B cell (primary cell): ENCODE results near the gene PHACTR1. TPM values are rescaled to one million over a fixed set of nuclear protein-coding genes. Genes with fewer than 3 reads are reported as not detected.

Experiments
- ATAC-seq: fragments of 200-7000 bp; cut with Tn5 transposase; one replicate; pipeline ENCODE4 v1.10.0; 2021; ENCODE audit warnings: low read depth, mild to moderate bottlenecking, moderate number of reproducible peaks, moderate library complexity
- CTCF ChIA-PET: fragments of 350-600 bp; sonication (Branson Sonifier 250); formaldehyde crosslinking; loops from one replicate; lab custom pipeline; 2021; ENCODE audit warnings: antibody characterized with exemption, inconsistent platforms; lab: Charles Lee
- POLR2A ChIA-PET: fragments of 350-600 bp; sonication (Branson Sonifier 250); formaldehyde crosslinking; loops from one replicate; lab custom pipeline; 2021; ENCODE audit warnings: antibody characterized with exemption; lab: Charles Lee
- DNase-seq: peaks from one replicate; pipeline ENCODE4 v3.0.0; 2013
- H2AFZ ChIP-seq: 2 replicates; pipeline ENCODE4 v1.6.1; 2012; ENCODE audit warnings: mild to moderate bottlenecking, low read depth, low read length; ENCODE audit not compliant: insufficient read depth, poor library complexity, severe bottlenecking
- H3K27ac ChIP-seq, 2 donors: 1 replicate in 1 of 2; 2 replicates in 1 of 2; pipeline ENCODE4 v1.5.1; 2012 to 2013; ENCODE audit warnings: low read length in 2 of 2, mild to moderate bottlenecking in 2 of 2, moderate library complexity in 1 of 2
- H3K27me3 ChIP-seq, 4 experiments: fragments of 200-600 bp in 1 of 4; sonication (generic) in 1 of 4; replicated peaks in 1 of 4; 1 replicate in 2 of 4; 2 replicates in 2 of 4; pipeline versions ENCODE4 v1.6.1 to v1.7.0; 2013 to 2016; ENCODE audit warnings: low read length in 3 of 4, mild to moderate bottlenecking in 2 of 4, mixed read lengths in 1 of 4, moderate library complexity in 1 of 4; ENCODE audit not compliant: insufficient read depth in 4 of 4, control insufficient read depth in 3 of 4; ENCODE audit errors: control extremely low read depth in 1 of 4
- H3K36me3 ChIP-seq, 2 experiments: replicated peaks in 1 of 2; 1 replicate in 1 of 2; 2 replicates in 1 of 2; pipeline versions ENCODE4 v1.6.1 to v1.7.1; 2013; ENCODE audit warnings: low read length in 1 of 2; ENCODE audit not compliant: insufficient read depth in 2 of 2, control insufficient read depth in 1 of 2; ENCODE audit errors: control extremely low read depth in 1 of 2, extremely low read depth in 1 of 2
- H3K4me1 ChIP-seq, 2 donors: fragments of 200-600 bp in 1 of 2; sonication (generic) in 1 of 2; 1 replicate in 1 of 2; 2 replicates in 1 of 2; pipeline versions ENCODE4 v1.5.1 to v1.6.1; 2013 to 2017; ENCODE audit warnings: low read length in 2 of 2; ENCODE audit not compliant: control insufficient read depth in 2 of 2, insufficient read depth in 2 of 2
- H3K4me2 ChIP-seq: replicated peaks from 2 replicates; pipeline ENCODE3; 2012; ENCODE audit warnings: mild to moderate bottlenecking, low read depth, low read length; ENCODE audit not compliant: poor library complexity, severe bottlenecking
- H3K4me3 ChIP-seq, 5 experiments: fragments of 200-600 bp in 1 of 5; sonication (generic) in 1 of 5; 1 replicate in 3 of 5; 2 replicates in 2 of 5; pipeline versions ENCODE4 v1.5.1 to v1.7.0; 2011 to 2016; ENCODE audit warnings: low read length in 4 of 5, mild to moderate bottlenecking in 4 of 5, low read depth in 2 of 5, control low read depth in 1 of 5, moderate library complexity in 1 of 5; ENCODE audit not compliant: insufficient read depth in 1 of 5; ENCODE audit errors: control extremely low read depth in 1 of 5, extremely low read depth in 1 of 5
- H3K79me2 ChIP-seq: fragments of 200-600 bp; sonication (generic); one replicate; pipeline ENCODE4 v1.6.0; 2016; ENCODE audit warnings: low read length; ENCODE audit not compliant: control insufficient read depth, insufficient read depth
- H3K9ac ChIP-seq: fragments of 200-600 bp; sonication (generic); 2 replicates; pipeline ENCODE4 v1.6.1; 2017; ENCODE audit warnings: mild to moderate bottlenecking, low read length, moderate library complexity
- H3K9me3 ChIP-seq, 3 donors: one replicate each; pipeline versions ENCODE4 v1.6.1 to v1.7.1; 2013; ENCODE audit warnings: low read length in 2 of 3; ENCODE audit not compliant: control insufficient read depth in 2 of 3, insufficient read depth in 1 of 3; ENCODE audit errors: control extremely low read depth in 1 of 3
- H4K20me1 ChIP-seq: 2 replicates; pipeline ENCODE4 v1.6.0; 2012; ENCODE audit warnings: mild to moderate bottlenecking, low read length; ENCODE audit not compliant: insufficient read depth, control insufficient read depth, poor library complexity, severe bottlenecking
- H3K27ac Mint-ChIP-seq: one replicate; pipeline ENCODE4 v1.8.0; 2021; ENCODE audit warnings: mixed read lengths
- H3K27me3 Mint-ChIP-seq: one replicate; pipeline ENCODE4 v1.8.0; 2021; ENCODE audit warnings: mixed read lengths
- H3K4me1 Mint-ChIP-seq: one replicate; pipeline ENCODE4 v1.8.0; 2021; ENCODE audit warnings: mixed read lengths
- H3K4me3 Mint-ChIP-seq: one replicate; pipeline ENCODE4 v1.8.0; 2021; ENCODE audit warnings: mixed read lengths
- H3K9me3 Mint-ChIP-seq: one replicate; pipeline ENCODE4 v1.8.0; 2022; ENCODE audit warnings: mixed read lengths; ENCODE audit not compliant: insufficient read depth
- EZH2 ChIP-seq: IDR thresholded peaks from 2 replicates; pipeline ENCODE4 v1.6.1; 2012; ENCODE audit warnings: borderline replicate concordance, low read depth, mild to moderate bottlenecking, moderate library complexity, low read length; ENCODE audit not compliant: insufficient read depth, poor library complexity, severe bottlenecking
- WGBS: methylation state at CpG from one replicate; pipeline ENCODE4 v1.1.5; 2013; ENCODE audit warnings: missing lambda C conversion rate; ENCODE audit not compliant: insufficient coverage; 5-methylcytosine and 5-hydroxymethylcytosine counted together
- intact Hi-C: fragments of 100-400 bp; cut with micrococcal nuclease; formaldehyde crosslinking; loops from one replicate; pipeline ENCODE4 v1.10.0; 2022
- polyA plus RNA-seq: library from polyadenylated mRNA; depleted of rRNA; stranded (reverse); fragments of >200 nt; gene quantifications from 2 replicates; pipeline ENCODE4 v1.2.3, GENCODE V29; 2012
- total RNA-seq, 2 donors: library from RNA; stranded (reverse); fragments of 120-200 nt in 1 of 2; gene quantifications; 1 replicate in 1 of 2; 2 replicates in 1 of 2; pipeline versions ENCODE4 v1.2.3 to v1.2.4, GENCODE V29; 2013 to 2022
- TF ChIP-seq, protein P1 (sequence below): fragments of 200-600 bp; IDR thresholded peaks from one replicate; pipeline ENCODE4 v1.8.0; 2022; ENCODE audit warnings: antibody characterized with exemption, mild to moderate bottlenecking

PHACTR1 gene
- total and polyA plus RNA-seq, 2 donors (not counting 1 experiment from before 2014, with no cell fraction given) = 30.2 to 129 TPM

DNA sequence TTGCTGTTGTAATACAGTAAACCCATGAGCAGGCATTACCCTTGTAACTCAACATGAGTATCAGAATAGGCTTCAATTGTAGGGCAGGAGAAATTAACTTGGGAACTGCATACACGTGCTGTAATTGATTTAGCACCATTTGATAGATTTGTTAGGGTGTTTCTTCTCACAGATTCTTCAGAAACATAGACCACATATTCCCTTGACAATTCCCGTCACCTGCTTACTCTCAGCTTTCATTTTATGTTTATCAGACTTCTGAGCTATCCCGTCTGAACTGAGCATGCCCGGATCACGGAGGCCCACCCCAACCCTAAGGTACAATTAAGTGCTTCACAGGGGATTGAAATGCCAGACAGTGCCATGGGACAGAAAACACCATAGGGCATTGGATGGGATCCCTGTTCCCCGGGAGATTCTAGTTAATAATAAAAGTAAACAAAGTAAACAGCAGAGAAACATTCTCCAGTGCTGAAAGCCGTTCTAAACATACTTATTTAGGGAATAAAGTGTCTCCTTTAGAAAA lies 179.7 kb downstream of the PHACTR1 start:
- no peak overlapping the region for H3K27ac ChIP-seq
- no peak overlapping the region for H3K9ac ChIP-seq
- ChIA-PET CTCF (interaction anchor here (1.9 kb wide), 1 partner anchor 15 kb away, joined by 7 read pairs; no protein-coding TSS in a partner anchor), POLR2A (no interaction called here)
- Mint-ChIP-seq H3K4me1 (peaks cover 4% of the 10 kb centered on the region), H3K27ac (no peak overlapping the region), H3K9me3 (peaks cover 2% of the 10 kb centered on the region), H3K4me3 (no peak overlapping the region), H3K27me3 (peaks cover 32% of the 10 kb centered on the region)
- H3K9me3 ChIP-seq = peaks cover 0 to 9% (median 2%) of the 10 kb centered on the region in 3 donors
- H4K20me1 ChIP-seq = no peaks in the 10 kb centered on the region
- no CpG with 5 or more reads among the region's 7 CpGs for WGBS
- H3K79me2 ChIP-seq = no peaks in the 10 kb centered on the region
- no peak overlapping the region for H3K4me3 ChIP-seq
- ATAC-seq (no peak), DNase-seq (no peak)
- H3K4me1 ChIP-seq = peaks cover 0 to 4% of the 10 kb centered on the region in 2 donors
- no peak overlapping the region for H2AFZ ChIP-seq
- H3K27me3 ChIP-seq = peaks cover 0 to 6% (median 4%) of the 10 kb centered on the region in 4 experiments
- intact Hi-C loops = no loop called here
- TF ChIP-seq, protein P1, sequence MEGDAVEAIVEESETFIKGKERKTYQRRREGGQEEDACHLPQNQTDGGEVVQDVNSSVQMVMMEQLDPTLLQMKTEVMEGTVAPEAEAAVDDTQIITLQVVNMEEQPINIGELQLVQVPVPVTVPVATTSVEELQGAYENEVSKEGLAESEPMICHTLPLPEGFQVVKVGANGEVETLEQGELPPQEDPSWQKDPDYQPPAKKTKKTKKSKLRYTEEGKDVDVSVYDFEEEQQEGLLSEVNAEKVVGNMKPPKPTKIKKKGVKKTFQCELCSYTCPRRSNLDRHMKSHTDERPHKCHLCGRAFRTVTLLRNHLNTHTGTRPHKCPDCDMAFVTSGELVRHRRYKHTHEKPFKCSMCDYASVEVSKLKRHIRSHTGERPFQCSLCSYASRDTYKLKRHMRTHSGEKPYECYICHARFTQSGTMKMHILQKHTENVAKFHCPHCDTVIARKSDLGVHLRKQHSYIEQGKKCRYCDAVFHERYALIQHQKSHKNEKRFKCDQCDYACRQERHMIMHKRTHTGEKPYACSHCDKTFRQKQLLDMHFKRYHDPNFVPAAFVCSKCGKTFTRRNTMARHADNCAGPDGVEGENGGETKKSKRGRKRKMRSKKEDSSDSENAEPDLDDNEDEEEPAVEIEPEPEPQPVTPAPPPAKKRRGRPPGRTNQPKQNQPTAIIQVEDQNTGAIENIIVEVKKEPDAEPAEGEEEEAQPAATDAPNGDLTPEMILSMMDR = no peak
- TF ChIP-seq EZH2 = no peak
- no peak overlapping the region for H3K4me2 ChIP-seq
- H3K36me3 ChIP-seq = no peaks in the 10 kb centered on the region

- peaks cover 0 to 2% of the 10 kb centered on the region in 2 donors for H3K4me1 ChIP-seq
- ChIA-PET POLR2A (no interaction called here), CTCF (no interaction called here)
- Mint-ChIP-seq H3K9me3 (no peaks in the 10 kb centered on the region), H3K4me1 (peaks cover 4% of the 10 kb centered on the region), H3K27me3 (peaks cover 35% of the 10 kb centered on the region), H3K4me3 (no peak overlapping the region), H3K27ac (no peak overlapping the region)
- no peaks in the 10 kb centered on the region for H3K79me2 ChIP-seq
- H3K4me2 ChIP-seq = no peak overlapping the region
- H4K20me1 ChIP-seq = no peaks in the 10 kb centered on the region
- H3K27ac ChIP-seq = no peak overlapping the region
- 86% methylated on average over 10 of the region's 10 CpGs for WGBS
- ATAC-seq (no peak), DNase-seq (no peak)
- H3K27me3 ChIP-seq = peaks cover 0 to 8% (median 5%) of the 10 kb centered on the region in 4 experiments
- intact Hi-C loops = no loop called here
- no peak overlapping the region for H3K4me3 ChIP-seq
- no peaks in the 10 kb centered on the region for H3K36me3 ChIP-seq
- no peak for TF ChIP-seq EZH2
- TF ChIP-seq, protein P1 = no peak
- H2AFZ ChIP-seq = no peak overlapping the region
- H3K9ac ChIP-seq = no peak overlapping the region
- H3K9me3 ChIP-seq = no peaks in the 10 kb centered on the region
Observed at GRCh38 chr6:12898603-12899002, 182.0 kb downstream of the PHACTR1 start.
